Activated naive CD4-positive, alpha-beta T cell treated with anti-CD3 and anti-CD28 coated beads for 36 hours (primary cell): ENCODE measurements around the gene OLFM1. TPM values are rescaled to one million over a fixed set of nuclear protein-coding genes. Genes with fewer than 3 reads are reported as not detected.

ENCODE experiments used
- CTCF ChIA-PET: fragments of 350-600 bp; sonication (Branson Sonifier 250); formaldehyde crosslinking; loops from one replicate; lab custom pipeline; 2021; ENCODE audit warnings: antibody characterized with exemption; lab: Charles Lee
- DNase-seq: peaks from one replicate; pipeline ENCODE4 v3.0.0-alpha.2; 2020
- H3K27ac Mint-ChIP-seq: one replicate; pipeline ENCODE4 v1.8.0; 2021; ENCODE audit warnings: mild to moderate bottlenecking, mixed read lengths
- H3K27me3 Mint-ChIP-seq: one replicate; pipeline ENCODE4 v1.8.0; 2021; ENCODE audit warnings: low read depth, mixed read lengths
- H3K36me3 Mint-ChIP-seq: one replicate; pipeline ENCODE4 v1.8.0; 2021; ENCODE audit warnings: low read depth, mixed read lengths
- H3K4me1 Mint-ChIP-seq: one replicate; pipeline ENCODE4 v1.8.0; 2021; ENCODE audit warnings: low read depth, mixed read lengths
- H3K4me3 Mint-ChIP-seq: one replicate; pipeline ENCODE4 v1.8.0; 2021; ENCODE audit warnings: mild to moderate bottlenecking, moderate library complexity, mixed read lengths
- H3K9me3 Mint-ChIP-seq: one replicate; pipeline ENCODE4 v1.8.0; 2021; ENCODE audit warnings: mixed read lengths
- intact Hi-C: fragments of 100-400 bp; cut with micrococcal nuclease; formaldehyde crosslinking; loops from one replicate; pipeline ENCODE4 v1.15.1; 2023
- total RNA-seq, 2 experiments: library from RNA; stranded (reverse); gene quantifications; one replicate each; pipeline ENCODE4 v1.2.3, GENCODE V29; 2021

OLFM1 gene
- total RNA-seq, 2 experiments from 2014 or later, result not detected

GRCh38 chr9:135065151-135065550, 22.3 kb upstream of the OLFM1 start:
- CTCF ChIA-PET, result no interaction called here
- H3K4me3 Mint-ChIP-seq, result no peak overlapping the region
- intact Hi-C loops, result no loop called here
- H3K36me3 Mint-ChIP-seq, result peaks cover 3% of the 10 kb centered on the region
- H3K4me1 Mint-ChIP-seq, result no peaks in the 10 kb centered on the region
- H3K27me3 Mint-ChIP-seq, result peaks cover 31% of the 10 kb centered on the region
- H3K9me3 Mint-ChIP-seq, result peaks cover 21% of the 10 kb centered on the region
- no peak overlapping the region for H3K27ac Mint-ChIP-seq
- DNase-seq, result no peak

GRCh38 chr9:135065804-135066203, 21.7 kb upstream of the OLFM1 start:
- intact Hi-C loops, result no loop called here
- peaks cover 3% of the 10 kb centered on the region for H3K36me3 Mint-ChIP-seq
- peaks cover 21% of the 10 kb centered on the region for H3K9me3 Mint-ChIP-seq
- no peak overlapping the region for H3K27ac Mint-ChIP-seq
- no peaks in the 10 kb centered on the region for H3K4me1 Mint-ChIP-seq
- no peak for DNase-seq
- H3K27me3 Mint-ChIP-seq, result peaks cover 31% of the 10 kb centered on the region
- CTCF ChIA-PET, result no interaction called here
- H3K4me3 Mint-ChIP-seq, result no peak overlapping the region

- intact Hi-C loops, result no loop called here
- Mint-ChIP-seq H3K27me3 (peaks cover 31% of the 10 kb centered on the region), H3K4me1 (no peaks in the 10 kb centered on the region), H3K4me3 (no peak overlapping the region), H3K27ac (no peak overlapping the region), H3K36me3 (peaks cover 3% of the 10 kb centered on the region), H3K9me3 (peaks cover 21% of the 10 kb centered on the region)
- CTCF ChIA-PET, result no interaction called here
- DNase-seq, result no peak
Measured at GRCh38 chr9:135066291-135066690, 21.2 kb upstream of the OLFM1 start.

- DNase-seq, result no peak
- H3K4me3 Mint-ChIP-seq, result no peak overlapping the region
- H3K4me1 Mint-ChIP-seq, result no peaks in the 10 kb centered on the region
- H3K9me3 Mint-ChIP-seq, result peaks cover 21% of the 10 kb centered on the region
- no peak overlapping the region for H3K27ac Mint-ChIP-seq
- H3K36me3 Mint-ChIP-seq, result peaks cover 3% of the 10 kb centered on the region
- CTCF ChIA-PET, result no interaction called here
- peaks cover 27% of the 10 kb centered on the region for H3K27me3 Mint-ChIP-seq
- intact Hi-C loops, result no loop called here
Measured at GRCh38 chr9:135067096-135067710, 20.3 kb upstream of the OLFM1 start.

GRCh38 chr9:135068776-135069415, 18.6 kb upstream of the OLFM1 start:
- peaks cover 11% of the 10 kb centered on the region for H3K9me3 Mint-ChIP-seq
- H3K27me3 Mint-ChIP-seq, result peaks cover 25% of the 10 kb centered on the region
- H3K4me3 Mint-ChIP-seq, result no peak overlapping the region
- no peak for DNase-seq
- peaks cover 3% of the 10 kb centered on the region for H3K36me3 Mint-ChIP-seq
- no peak overlapping the region for H3K27ac Mint-ChIP-seq
- CTCF ChIA-PET, result no interaction called here
- no peaks in the 10 kb centered on the region for H3K4me1 Mint-ChIP-seq
- intact Hi-C loops, result no loop called here

GRCh38 chr9:135069558-135070197, 17.8 kb upstream of the OLFM1 start:
- DNase-seq, result no peak
- intact Hi-C loops, result no loop called here
- Mint-ChIP-seq H3K27ac (no peak overlapping the region), H3K9me3 (peaks cover 4% of the 10 kb centered on the region), H3K36me3 (no peaks in the 10 kb centered on the region), H3K4me1 (peaks cover under 1% of the 10 kb centered on the region), H3K27me3 (peaks cover 27% of the 10 kb centered on the region), H3K4me3 (no peak overlapping the region)
- CTCF ChIA-PET, result no interaction called here

- intact Hi-C loops, result no loop called here
Measured at GRCh38 chr9:135070198-135070951, 17.1 kb upstream of the OLFM1 start.

GRCh38 chr9:135070964-135071735, 16.3 kb upstream of the OLFM1 start:
- H3K4me3 Mint-ChIP-seq, result no peak overlapping the region

More at GRCh38 chr9:135070198-135070951, 17.1 kb upstream of the OLFM1 start:
- no peak for DNase-seq
- H3K4me3 Mint-ChIP-seq, result no peak overlapping the region
- H3K9me3 Mint-ChIP-seq, result peaks cover 1% of the 10 kb centered on the region
- H3K4me1 Mint-ChIP-seq, result peaks cover 3% of the 10 kb centered on the region
- CTCF ChIA-PET, result no interaction called here
- H3K27me3 Mint-ChIP-seq, result peaks cover 29% of the 10 kb centered on the region
- H3K36me3 Mint-ChIP-seq, result no peaks in the 10 kb centered on the region
- no peak overlapping the region for H3K27ac Mint-ChIP-seq

GRCh38 chr9:135073081-135073740, 14.3 kb upstream of the OLFM1 start:
- intact Hi-C loops, result no loop called here
- no peak overlapping the region for H3K4me3 Mint-ChIP-seq

More at GRCh38 chr9:135070964-135071735, 16.3 kb upstream of the OLFM1 start:
- Mint-ChIP-seq H3K9me3 (no peaks in the 10 kb centered on the region), H3K36me3 (no peaks in the 10 kb centered on the region), H3K27me3 (peaks cover 29% of the 10 kb centered on the region), H3K27ac (no peak overlapping the region), H3K4me1 (peaks cover 3% of the 10 kb centered on the region)
- no peak for DNase-seq
- intact Hi-C loops, result no loop called here
- CTCF ChIA-PET, result no interaction called here

GRCh38 chr9:135073741-135074305, 13.6 kb upstream of the OLFM1 start:
- no peaks in the 10 kb centered on the region for H3K36me3 Mint-ChIP-seq
- peaks cover 29% of the 10 kb centered on the region for H3K27me3 Mint-ChIP-seq
- no peak overlapping the region for H3K27ac Mint-ChIP-seq
- CTCF ChIA-PET, result no interaction called here
- no peak overlapping the region for H3K4me3 Mint-ChIP-seq
- intact Hi-C loops, result no loop called here
- H3K4me1 Mint-ChIP-seq, result peaks cover 3% of the 10 kb centered on the region
- DNase-seq, result no peak
- no peaks in the 10 kb centered on the region for H3K9me3 Mint-ChIP-seq

More at GRCh38 chr9:135073081-135073740, 14.3 kb upstream of the OLFM1 start:
- DNase-seq, result no peak
- Mint-ChIP-seq H3K27me3 (peaks cover 34% of the 10 kb centered on the region), H3K9me3 (no peaks in the 10 kb centered on the region), H3K4me1 (peaks cover 3% of the 10 kb centered on the region), H3K27ac (no peak overlapping the region), H3K36me3 (no peaks in the 10 kb centered on the region)
- CTCF ChIA-PET, result no interaction called here
